Liver (tissue), 9 donors: Measurements from ENCODE around the gene ESRRA. TPM values are rescaled to one million over a fixed set of nuclear protein-coding genes. Genes with fewer than 3 reads are reported as not detected.

Experiments
- DNase-seq: peaks from one replicate; pipeline ENCODE4 v3.0.0-alpha.2; 2017; ENCODE audit warnings: low spot score
- H3K27ac ChIP-seq, 2 donors: one replicate each; pipeline ENCODE4 v1.7.0; 2013; ENCODE audit warnings: inconsistent platforms in 2 of 2, low read length in 2 of 2, control low read depth in 1 of 2, low read depth in 1 of 2, mild to moderate bottlenecking in 1 of 2
- H3K27me3 ChIP-seq, 4 donors: one replicate each; pipeline versions ENCODE4 v1.6.1 to v1.7.0; 2013; ENCODE audit warnings: low read length in 3 of 4, inconsistent platforms in 1 of 4, mild to moderate bottlenecking in 1 of 4, moderate library complexity in 1 of 4; ENCODE audit not compliant: control insufficient read depth in 4 of 4, insufficient read depth in 4 of 4
- H3K36me3 ChIP-seq, 4 donors: one replicate each; pipeline versions ENCODE4 v1.6.1 to v1.7.0; 2013; ENCODE audit warnings: low read length in 3 of 4, mild to moderate bottlenecking in 3 of 4, low read depth in 1 of 4, moderate library complexity in 1 of 4; ENCODE audit not compliant: control insufficient read depth in 4 of 4, insufficient read depth in 3 of 4
- H3K4me1 ChIP-seq, 4 donors: one replicate each; pipeline versions ENCODE4 v1.6.1 to v1.7.0; 2013; ENCODE audit warnings: low read length in 3 of 4, mild to moderate bottlenecking in 3 of 4, moderate library complexity in 1 of 4; ENCODE audit not compliant: control insufficient read depth in 4 of 4, insufficient read depth in 4 of 4
- H3K4me3 ChIP-seq, 3 donors: one replicate each; pipeline versions ENCODE4 v1.6.1 to v1.7.0; 2013; ENCODE audit warnings: low read length in 3 of 3, control low read depth in 1 of 3, low read depth in 1 of 3, mild to moderate bottlenecking in 1 of 3
- H3K9ac ChIP-seq, 2 donors: one replicate each; pipeline ENCODE4 v1.7.0; 2013; ENCODE audit warnings: low read length in 2 of 2, mild to moderate bottlenecking in 2 of 2, moderate library complexity in 2 of 2, control low read depth in 1 of 2, low read depth in 1 of 2
- H3K9me3 ChIP-seq, 4 donors: one replicate each; pipeline versions ENCODE4 v1.6.1 to v1.7.0; 2013; ENCODE audit warnings: low read length in 3 of 4; ENCODE audit not compliant: control insufficient read depth in 4 of 4
- CTCF ChIP-seq: fragments of 150-350 bp; IDR thresholded peaks from 2 replicates; pipeline ENCODE4 v1.5.1; 2017; ENCODE audit warnings: improper control_type of control experiment, low read depth, low read length; ENCODE audit not compliant: missing input control
- FOXA1 ChIP-seq: IDR thresholded peaks from 2 replicates; pipeline ENCODE4 v1.6.1; 2016; ENCODE audit warnings: antibody characterized with exemption
- FOXA2 ChIP-seq: IDR thresholded peaks from 2 replicates; pipeline ENCODE4 v1.6.1; 2016; ENCODE audit warnings: antibody characterized with exemption
- GABPA ChIP-seq, 2 donors: IDR thresholded peaks in 1 of 2; conservative IDR thresholded peaks in 1 of 2; 2 replicates each; pipeline ENCODE4 v1.6.1; 2016; ENCODE audit warnings: antibody characterized with exemption in 2 of 2, mild to moderate bottlenecking in 1 of 2, moderate library complexity in 1 of 2
- HNF4A ChIP-seq, 2 donors: conservative IDR thresholded peaks; 2 replicates each; pipeline ENCODE4 v1.6.1; 2016; ENCODE audit warnings: antibody characterized with exemption in 2 of 2, mild to moderate bottlenecking in 2 of 2
- HNF4G ChIP-seq: IDR thresholded peaks from 2 replicates; pipeline ENCODE4 v1.6.1; 2016; ENCODE audit warnings: antibody characterized with exemption
- JUND ChIP-seq, 2 donors: IDR thresholded peaks; 2 replicates each; pipeline ENCODE4 v1.6.1; 2016; ENCODE audit warnings: antibody characterized with exemption in 2 of 2
- MAX ChIP-seq: IDR thresholded peaks from 2 replicates; pipeline ENCODE4 v1.6.1; 2016; ENCODE audit warnings: antibody characterized with exemption
- NR2F2 ChIP-seq: IDR thresholded peaks from 2 replicates; pipeline ENCODE4 v1.6.1; 2016; ENCODE audit warnings: antibody characterized with exemption
- RAD21 ChIP-seq, 2 donors: IDR thresholded peaks; 2 replicates each; pipeline ENCODE4 v1.6.1; 2016; ENCODE audit warnings: antibody characterized with exemption in 2 of 2, mild to moderate bottlenecking in 2 of 2
- REST ChIP-seq: IDR thresholded peaks from 2 replicates; pipeline ENCODE4 v1.6.1; 2016; ENCODE audit warnings: antibody characterized with exemption, mild to moderate bottlenecking
- RXRA ChIP-seq, 2 donors: IDR thresholded peaks; 2 replicates each; pipeline ENCODE4 v1.6.1; 2017 to 2018; ENCODE audit warnings: antibody characterized with exemption in 2 of 2, mild to moderate bottlenecking in 1 of 2
- YY1 ChIP-seq: IDR thresholded peaks from 2 replicates; pipeline ENCODE4 v1.6.1; 2016; ENCODE audit warnings: antibody characterized with exemption, mild to moderate bottlenecking
- WGBS: extraction: QIAGEN DNeasy Blood & Tissue Kit; methylation state at CpG from one replicate; pipeline ENCODE4 v1.1.7; 2013; 5-methylcytosine and 5-hydroxymethylcytosine counted together
- polyA plus RNA-seq, 2 donors: library from polyadenylated mRNA; stranded (reverse) in 1 of 2; unstranded in 1 of 2; fragments of 200-250 nt in 1 of 2; fragments of >200 nt in 1 of 2; fragmentation: Nextera tagmentation in 1 of 2; extraction: Ambion mirVana in 1 of 2; gene quantifications; one replicate each; pipeline versions ENCODE4 v1.2.1 to v1.2.3, GENCODE V29; 2013 to 2015
- total RNA-seq, 2 donors: library from RNA; depleted of rRNA; stranded (reverse); fragments of >200 nt; gene quantifications; one replicate each; pipeline ENCODE4 v1.2.3, GENCODE V29; 2014
- TF ChIP-seq, protein P1 (sequence below): IDR thresholded peaks from 2 replicates; pipeline ENCODE4 v1.6.1; 2016; ENCODE audit warnings: antibody characterized with exemption
- donor health status: healthy.
- donor health status: healthy.
- donor health status: healthy.
- donor health status: healthy.
- donor health status: healthy.

The ESRRA gene
- total and polyA plus RNA-seq, 4 donors, result 13.9 to 64.8 (median 37.5) TPM

GRCh38 chr11:64338716-64339115, 33.4 kb downstream of the ESRRA start:
- TF ChIP-seq MAX (no peak), FOXA1 (no peak), HNF4A (conservative IDR thresholded peaks at IDR 0.05) (no peak), JUND (IDR thresholded peaks at IDR 0.05) (no peak), RXRA (IDR thresholded peaks at IDR 0.05) (no peak), FOXA2 (no peak), GABPA (IDR thresholded peaks at IDR 0.05 in 1 of 2, conservative IDR thresholded peaks at IDR 0.05 in 1 of 2) (no peak), RAD21 (IDR thresholded peaks at IDR 0.05) (no peak), NR2F2 (no peak), HNF4G (no peak), REST (no peak)
- TF ChIP-seq, protein P1, sequence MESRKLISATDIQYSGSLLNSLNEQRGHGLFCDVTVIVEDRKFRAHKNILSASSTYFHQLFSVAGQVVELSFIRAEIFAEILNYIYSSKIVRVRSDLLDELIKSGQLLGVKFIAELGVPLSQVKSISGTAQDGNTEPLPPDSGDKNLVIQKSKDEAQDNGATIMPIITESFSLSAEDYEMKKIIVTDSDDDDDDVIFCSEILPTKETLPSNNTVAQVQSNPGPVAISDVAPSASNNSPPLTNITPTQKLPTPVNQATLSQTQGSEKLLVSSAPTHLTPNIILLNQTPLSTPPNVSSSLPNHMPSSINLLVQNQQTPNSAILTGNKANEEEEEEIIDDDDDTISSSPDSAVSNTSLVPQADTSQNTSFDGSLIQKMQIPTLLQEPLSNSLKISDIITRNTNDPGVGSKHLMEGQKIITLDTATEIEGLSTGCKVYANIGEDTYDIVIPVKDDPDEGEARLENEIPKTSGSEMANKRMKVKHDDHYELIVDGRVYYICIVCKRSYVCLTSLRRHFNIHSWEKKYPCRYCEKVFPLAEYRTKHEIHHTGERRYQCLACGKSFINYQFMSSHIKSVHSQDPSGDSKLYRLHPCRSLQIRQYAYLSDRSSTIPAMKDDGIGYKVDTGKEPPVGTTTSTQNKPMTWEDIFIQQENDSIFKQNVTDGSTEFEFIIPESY, result no peak
- Histone ChIP-seq H3K27ac (no peak overlapping the region), H3K9me3 (no peaks in the 10 kb centered on the region), H3K27me3 (no peaks in the 10 kb centered on the region), H3K4me1 (peaks cover 0 to 12% (median 7%) of the 10 kb centered on the region in 4 donors), H3K9ac (no peak overlapping the region), H3K4me3 (no peak overlapping the region), H3K36me3 (no peaks in the 10 kb centered on the region)
- 88% methylated on average over 8 of the region's 8 CpGs for WGBS
- DNase-seq, result no peak

GRCh38 chr11:64339286-64339685, 34.0 kb downstream of the ESRRA start:
- H3K4me3 ChIP-seq, result no peak overlapping the region
- peaks cover 0 to 12% (median 7%) of the 10 kb centered on the region in 4 donors for H3K4me1 ChIP-seq
- no peak for DNase-seq
- 63% methylated on average over 4 of the region's 4 CpGs for WGBS
- H3K36me3 ChIP-seq, result no peaks in the 10 kb centered on the region
- no peak overlapping the region for H3K9ac ChIP-seq
- H3K9me3 ChIP-seq, result no peaks in the 10 kb centered on the region
- no peaks in the 10 kb centered on the region for H3K27me3 ChIP-seq
- TF ChIP-seq, protein P1, result no peak
- no peak for TF ChIP-seq FOXA2
- no peak for TF ChIP-seq RAD21 (IDR thresholded peaks at IDR 0.05)
- TF ChIP-seq REST, result no peak
- TF ChIP-seq RXRA (IDR thresholded peaks at IDR 0.05), result no peak
- TF ChIP-seq FOXA1, result no peak
- no peak for TF ChIP-seq CTCF
- TF ChIP-seq YY1, result no peak
- no peak for TF ChIP-seq NR2F2
- no peak for TF ChIP-seq HNF4A (conservative IDR thresholded peaks at IDR 0.05)
- TF ChIP-seq HNF4G, result no peak
- no peak overlapping the region for H3K27ac ChIP-seq
